ENCODE data around the gene DAPK2.
A peak's percentile ranks its signal among the peaks of the same experiment; 100 is the strongest.

The DAPK2 gene

DNA sequence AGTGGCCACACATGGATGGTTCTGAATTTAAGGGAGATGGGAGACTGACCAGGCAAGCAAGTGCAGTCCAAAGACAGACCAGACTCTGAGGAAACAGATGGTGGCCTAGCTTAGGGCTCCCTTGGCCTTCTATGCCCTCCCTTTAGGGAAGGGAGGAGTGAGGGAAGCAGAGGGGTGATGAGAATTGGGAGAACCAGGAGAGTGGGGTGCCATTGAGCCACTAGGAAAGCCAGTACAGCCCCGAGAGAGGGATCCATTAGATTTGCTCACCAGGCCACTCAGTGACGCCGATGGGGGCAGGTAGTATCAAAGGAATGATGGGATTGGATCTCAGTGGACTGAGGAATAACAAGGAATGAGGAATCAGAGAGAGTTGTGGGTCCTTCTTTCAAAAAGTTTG lies 182.1 kb downstream of the DAPK2 start:
- no peak for DNase-seq (ENCODE audit: low spot score)

DNA sequence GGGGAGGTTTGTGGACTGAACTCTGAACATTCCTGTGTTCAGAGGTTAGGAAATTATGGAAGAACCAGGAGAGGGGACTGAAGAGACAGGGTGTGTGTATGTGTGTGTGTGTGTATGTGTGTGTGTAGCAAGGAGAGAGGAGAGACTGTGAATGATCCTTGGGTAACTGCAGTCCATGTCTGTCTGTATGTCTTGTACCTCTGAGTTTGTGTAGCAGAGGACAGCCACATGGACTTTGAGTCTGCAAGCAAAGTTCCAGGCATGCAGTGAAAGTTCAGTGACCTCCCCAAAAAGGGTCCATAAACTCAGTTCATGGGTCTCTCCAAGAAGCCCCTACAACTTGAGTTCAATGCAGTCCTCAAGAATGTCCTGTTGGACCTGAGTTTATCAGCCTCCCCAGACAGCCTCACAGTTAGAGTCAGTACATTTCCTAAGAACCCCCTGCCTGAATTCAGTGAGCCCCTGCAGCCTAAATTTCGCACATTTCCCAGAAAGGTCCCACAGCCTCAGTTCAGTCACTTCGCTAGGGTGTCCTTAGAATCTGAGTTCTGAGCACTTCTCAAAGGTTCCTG lies 184.3 kb downstream of the DAPK2 start:
- no peak for DNase-seq (ENCODE audit: low spot score)

DNA sequence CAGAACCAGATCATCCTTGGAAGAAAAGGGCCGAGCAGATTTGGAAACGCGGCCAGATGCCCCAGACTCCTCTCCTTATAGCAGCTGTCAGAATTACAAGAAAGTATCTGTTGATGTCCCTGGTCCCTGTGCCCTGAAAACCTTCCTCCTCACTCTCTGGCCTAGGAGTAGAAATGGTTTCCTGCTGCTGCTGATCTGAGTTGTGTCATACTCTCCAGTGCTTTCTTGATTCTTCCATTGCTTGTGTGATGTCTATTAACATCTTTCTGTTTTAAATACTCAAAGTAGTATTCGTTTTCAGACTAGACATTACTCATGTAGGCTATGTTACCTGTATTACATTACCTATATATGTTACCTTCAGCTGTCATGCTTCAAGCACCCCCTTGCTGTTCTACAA lies 185.7 kb downstream of the DAPK2 start:
- DNase-seq (ENCODE audit: low spot score), result no peak

DNA sequence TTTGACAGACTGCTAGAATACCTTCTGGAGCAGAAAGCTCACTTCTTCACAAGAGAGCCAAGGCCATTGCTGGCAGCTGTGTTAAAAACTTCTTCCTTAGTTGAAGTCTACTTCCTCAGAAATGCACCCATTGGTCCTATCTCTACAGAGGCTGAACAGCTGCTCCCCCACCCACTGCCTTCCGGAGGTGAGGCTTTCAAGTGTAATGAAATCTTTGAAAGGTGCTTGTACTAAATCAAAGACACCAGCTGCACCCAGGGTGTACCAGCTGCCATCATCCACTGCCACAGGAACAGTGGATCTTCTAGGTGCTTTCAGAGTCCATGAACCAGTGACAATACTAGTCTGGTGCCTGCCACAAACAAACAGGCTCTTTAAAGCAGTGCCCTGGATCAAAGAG lies 186.1 kb downstream of the DAPK2 start:
- DNase-seq (ENCODE audit: low spot score), result peak; percentile 62

DNA sequence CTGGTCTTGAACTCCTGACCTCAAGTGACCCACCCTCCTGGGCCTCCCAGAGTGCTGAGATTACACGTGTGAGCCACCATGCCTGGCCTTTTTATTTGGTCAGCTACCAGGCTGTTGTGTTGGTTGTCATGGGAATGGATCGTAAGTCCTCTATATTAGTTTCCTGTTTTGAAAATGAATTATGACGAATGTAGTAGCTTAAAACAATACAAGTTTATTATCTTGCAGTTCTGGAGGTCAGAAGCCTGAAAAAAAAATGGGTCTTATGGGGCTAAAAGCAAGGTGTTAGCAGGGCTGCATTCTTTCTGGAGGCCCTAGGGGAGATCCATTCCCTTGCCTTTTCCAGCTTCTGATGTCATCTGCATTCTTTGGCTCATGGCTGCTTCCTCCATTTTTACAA lies 187.4 kb downstream of the DAPK2 start:
- peak; percentile 16 for DNase-seq (ENCODE audit: low spot score)

DNA sequence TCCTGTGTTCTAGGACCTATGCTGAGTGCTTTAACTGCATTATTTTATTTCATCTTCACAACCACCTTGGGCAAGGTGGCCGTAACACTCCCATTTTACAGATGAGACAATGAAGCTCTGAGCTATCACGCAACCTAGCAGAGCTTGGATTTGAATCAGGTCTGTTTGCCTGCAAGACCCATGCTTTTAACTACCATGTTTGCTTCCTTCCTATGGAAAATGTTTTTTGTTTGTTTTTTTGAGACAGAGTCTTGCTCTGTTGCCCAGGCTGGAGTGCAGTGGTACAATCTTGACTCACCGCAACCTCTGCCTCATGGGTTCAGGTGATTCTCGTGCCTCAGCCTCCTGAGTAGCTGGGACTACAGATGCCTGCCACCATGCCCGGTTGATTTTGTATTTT lies 187.8 kb downstream of the DAPK2 start:
- DNase-seq (ENCODE audit: low spot score), result no peak

DNA sequence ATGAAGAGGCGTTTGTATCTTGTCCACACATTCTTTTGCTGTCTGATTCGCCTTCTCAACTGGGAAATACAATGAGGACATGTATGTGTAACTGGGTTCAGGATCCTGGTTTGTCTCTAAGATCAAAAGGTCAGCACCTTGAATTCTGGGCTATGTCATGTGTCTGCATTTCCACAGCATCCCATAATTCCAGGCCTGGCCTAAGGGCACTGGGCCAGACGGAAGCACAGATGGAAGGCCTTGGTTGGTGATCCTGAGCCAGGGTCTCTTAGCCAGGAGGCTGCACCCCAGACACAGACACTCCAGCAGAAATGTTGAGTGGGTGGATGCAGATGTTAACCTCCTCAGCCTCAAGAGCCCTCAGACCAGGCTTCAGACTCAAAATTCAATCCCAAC lies 188.8 kb downstream of the DAPK2 start:
- DNase-seq (ENCODE audit: low spot score), result no peak
